Spleen (tissue), 7 donors: Measurements from ENCODE around the gene SORCS1.

Source experiments
- POLR2A ChIP-seq, 3 donors: fragments of 450-650 bp; IDR thresholded peaks; one replicate each; pipeline ENCODE4 v1.5.1; 2017; ENCODE audit warnings: antibody characterized with exemption in 3 of 3, mild to moderate bottlenecking in 1 of 3
- POLR2AphosphoS5 ChIP-seq, 3 donors: sonication (generic); formaldehyde crosslinking; IDR thresholded peaks; one replicate each; pipeline ENCODE4 v1.5.1; 2017; ENCODE audit warnings: antibody characterized with exemption in 3 of 3
- TF ChIP-seq, protein P1 (sequence below), 11 experiments: fragments of 200-600 bp in 7 of 11; fragments of 450-650 bp in 4 of 11; sonication (generic) in 4 of 11; IDR thresholded peaks in 8 of 11; conservative IDR thresholded peaks in 3 of 11; 1 replicate in 7 of 11; 2 replicates in 4 of 11; pipeline versions ENCODE4 v1.4.0 to v1.8.0; 2016 to 2021; ENCODE audit warnings: antibody characterized with exemption in 11 of 11, inconsistent platforms in 4 of 11, mild to moderate bottlenecking in 1 of 11
- donor health status: DM: no; HTN: no; CAD: no; lungs with moderate emphysema.
- donor health status: DM: no; HTN: no; CAD: no.
- donor health status: DM: no; HTN: no; CAD: no.

DNA sequence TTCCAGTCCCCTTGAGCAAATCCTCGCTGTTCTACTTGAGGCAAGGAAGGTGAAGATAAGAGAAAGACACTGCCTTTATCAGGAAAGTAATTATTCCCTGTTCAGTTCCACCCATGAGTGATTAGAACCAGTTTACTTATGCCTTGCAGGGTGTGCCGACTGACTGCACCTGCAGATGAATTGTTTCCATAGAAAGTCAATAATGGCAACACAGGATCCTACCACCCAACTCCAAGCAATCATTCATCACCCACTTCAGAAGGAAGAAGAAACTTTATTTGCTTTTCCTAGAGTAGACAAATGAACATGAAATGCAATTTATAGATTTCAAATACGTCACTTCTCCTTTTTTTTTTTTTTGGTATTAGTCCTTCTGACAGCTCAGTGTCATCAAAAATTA, 383.9 kb downstream of the SORCS1 start:
- TF ChIP-seq, protein P1, sequence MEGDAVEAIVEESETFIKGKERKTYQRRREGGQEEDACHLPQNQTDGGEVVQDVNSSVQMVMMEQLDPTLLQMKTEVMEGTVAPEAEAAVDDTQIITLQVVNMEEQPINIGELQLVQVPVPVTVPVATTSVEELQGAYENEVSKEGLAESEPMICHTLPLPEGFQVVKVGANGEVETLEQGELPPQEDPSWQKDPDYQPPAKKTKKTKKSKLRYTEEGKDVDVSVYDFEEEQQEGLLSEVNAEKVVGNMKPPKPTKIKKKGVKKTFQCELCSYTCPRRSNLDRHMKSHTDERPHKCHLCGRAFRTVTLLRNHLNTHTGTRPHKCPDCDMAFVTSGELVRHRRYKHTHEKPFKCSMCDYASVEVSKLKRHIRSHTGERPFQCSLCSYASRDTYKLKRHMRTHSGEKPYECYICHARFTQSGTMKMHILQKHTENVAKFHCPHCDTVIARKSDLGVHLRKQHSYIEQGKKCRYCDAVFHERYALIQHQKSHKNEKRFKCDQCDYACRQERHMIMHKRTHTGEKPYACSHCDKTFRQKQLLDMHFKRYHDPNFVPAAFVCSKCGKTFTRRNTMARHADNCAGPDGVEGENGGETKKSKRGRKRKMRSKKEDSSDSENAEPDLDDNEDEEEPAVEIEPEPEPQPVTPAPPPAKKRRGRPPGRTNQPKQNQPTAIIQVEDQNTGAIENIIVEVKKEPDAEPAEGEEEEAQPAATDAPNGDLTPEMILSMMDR (IDR thresholded peaks at IDR 0.05 in 8 of 11, conservative IDR thresholded peaks at IDR 0.05 in 3 of 11): no peak
- TF ChIP-seq POLR2A (IDR thresholded peaks at IDR 0.05): no peak
- no peak for TF ChIP-seq POLR2AphosphoS5 (IDR thresholded peaks at IDR 0.05)
